ENCODE measurements around the gene ZNF536.

ZNF536 gene

DNA sequence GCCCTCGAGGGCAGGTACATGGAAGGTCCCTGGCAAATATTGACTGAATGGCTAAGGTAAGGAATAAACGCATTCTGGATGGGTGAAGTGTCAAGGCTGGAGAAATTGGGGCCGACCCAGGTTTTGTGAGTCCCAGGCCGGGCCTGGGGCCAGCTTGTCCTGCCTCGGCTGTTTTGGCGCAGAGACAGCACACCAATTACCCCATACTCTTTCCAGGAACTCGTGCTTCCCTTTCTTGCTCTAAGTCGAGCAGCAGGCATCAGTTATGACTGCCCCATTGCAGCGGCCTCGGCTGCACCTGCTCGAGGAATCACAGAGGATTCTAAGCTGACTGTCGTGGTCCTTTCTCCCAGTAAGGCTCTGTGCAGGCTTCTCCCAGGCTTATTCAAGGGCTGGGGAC lies 67.1 kb downstream of the ZNF536 start:
- H3K27me3 ChIP-seq (replicated peaks; ENCODE audit: insufficient read depth, low read length), result peaks cover 28% of the 10 kb centered on the region
- no peak overlapping the region for H3K9ac ChIP-seq (ENCODE audit: low read length)
- H3K4me3 ChIP-seq (ENCODE audit: low read length), result no peak overlapping the region
- H2AFZ ChIP-seq (ENCODE audit: low read length), result no peak overlapping the region
- H3K4me1 ChIP-seq (ENCODE audit: low read length), result no peaks in the 10 kb centered on the region
- no peak overlapping the region for H3K4me2 ChIP-seq (ENCODE audit: low read depth, low read length)
- no peaks in the 10 kb centered on the region for H4K20me1 ChIP-seq (ENCODE audit: insufficient read depth, low read length)
- no peaks in the 10 kb centered on the region for H3K79me2 ChIP-seq (ENCODE audit: low read length)
- no peak for TF ChIP-seq CTCF (IDR thresholded peaks at IDR 0.05; ENCODE audit: low read length)
- no peak for TF ChIP-seq EZH2 (optimal IDR thresholded peaks at IDR 0.05; ENCODE audit: low read depth, low read length)
- no peak for TF ChIP-seq EZH2phosphoT487 (IDR thresholded peaks at IDR 0.05; ENCODE audit: low read length)
- H3K9me2 ChIP-seq (replicated peaks; ENCODE audit: insufficient read depth, low read length), result no peaks in the 10 kb centered on the region
- DNase-seq, result no peak
- H3K27ac ChIP-seq (ENCODE audit: low read length), result no peak overlapping the region
- no peaks in the 10 kb centered on the region for H3F3A ChIP-seq (ENCODE audit: insufficient read depth, low read length)
- H3K36me3 ChIP-seq (replicated peaks; ENCODE audit: insufficient read depth, low read length), result no peaks in the 10 kb centered on the region
- no peaks in the 10 kb centered on the region for H3K9me3 ChIP-seq (replicated peaks; ENCODE audit: insufficient read depth, low read length)

DNA sequence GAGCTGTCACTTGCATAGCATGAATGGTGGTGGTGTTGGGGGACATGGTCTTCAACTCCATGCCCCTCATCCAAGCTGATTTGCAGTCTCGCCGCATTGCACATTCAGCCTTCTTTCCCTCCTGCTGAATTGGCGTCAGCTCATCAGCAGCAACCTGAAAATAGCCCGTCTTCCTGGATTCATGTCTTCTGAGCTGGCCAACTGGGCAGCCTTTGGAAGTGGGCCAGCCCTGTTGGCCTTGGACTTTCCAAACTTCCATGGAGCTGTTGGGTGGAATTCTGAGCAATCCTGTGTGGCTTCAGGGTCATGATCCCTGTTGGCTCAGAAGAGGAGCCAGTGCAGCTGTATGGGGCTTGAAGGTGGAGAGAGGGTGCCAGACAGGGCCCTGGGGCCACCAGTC lies 68.8 kb downstream of the ZNF536 start:
- H4K20me1 ChIP-seq (ENCODE audit: insufficient read depth, low read length), result no peaks in the 10 kb centered on the region
- no peaks in the 10 kb centered on the region for H3K9me2 ChIP-seq (replicated peaks; ENCODE audit: insufficient read depth, low read length)
- peaks cover 32% of the 10 kb centered on the region for H3K27me3 ChIP-seq (replicated peaks; ENCODE audit: insufficient read depth, low read length)
- no peak overlapping the region for H3K27ac ChIP-seq (ENCODE audit: low read length)
- H3K4me2 ChIP-seq (ENCODE audit: low read depth, low read length), result no peak overlapping the region
- no peak overlapping the region for H3K9ac ChIP-seq (ENCODE audit: low read length)
- no peaks in the 10 kb centered on the region for H3K36me3 ChIP-seq (replicated peaks; ENCODE audit: insufficient read depth, low read length)
- H3K4me1 ChIP-seq (ENCODE audit: low read length), result no peaks in the 10 kb centered on the region
- no peaks in the 10 kb centered on the region for H3K79me2 ChIP-seq (ENCODE audit: low read length)
- no peaks in the 10 kb centered on the region for H3K9me3 ChIP-seq (replicated peaks; ENCODE audit: insufficient read depth, low read length)
- H3K4me3 ChIP-seq (ENCODE audit: low read length), result no peak overlapping the region
- DNase-seq, result no peak
- no peak overlapping the region for H2AFZ ChIP-seq (ENCODE audit: low read length)
- H3F3A ChIP-seq (ENCODE audit: insufficient read depth, low read length), result no peaks in the 10 kb centered on the region
- TF ChIP-seq CTCF (IDR thresholded peaks at IDR 0.05; ENCODE audit: low read length), result no peak
- no peak for TF ChIP-seq EZH2 (optimal IDR thresholded peaks at IDR 0.05; ENCODE audit: low read depth, low read length)
- no peak for TF ChIP-seq EZH2phosphoT487 (IDR thresholded peaks at IDR 0.05; ENCODE audit: low read length)

- Histone ChIP-seq H3K79me2 (ENCODE audit: low read length) (no peaks in the 10 kb centered on the region), H3K4me1 (ENCODE audit: low read length) (no peaks in the 10 kb centered on the region), H2AFZ (ENCODE audit: low read length) (no peak overlapping the region)
Observed at GRCh38 chr19:30442674-30443073, 70.5 kb downstream of the ZNF536 start.

More at GRCh38 chr19:30442674-30443073, 70.5 kb downstream of the ZNF536 start:
- Histone ChIP-seq H3K9me2 (replicated peaks; ENCODE audit: insufficient read depth, low read length) (no peaks in the 10 kb centered on the region), H3K27ac (ENCODE audit: low read length) (no peak overlapping the region), H3K9ac (ENCODE audit: low read length) (no peak overlapping the region), H3K9me3 (replicated peaks; ENCODE audit: insufficient read depth, low read length) (no peaks in the 10 kb centered on the region), H3F3A (ENCODE audit: insufficient read depth, low read length) (no peaks in the 10 kb centered on the region), H4K20me1 (ENCODE audit: insufficient read depth, low read length) (no peaks in the 10 kb centered on the region), H3K27me3 (replicated peaks; ENCODE audit: insufficient read depth, low read length) (peaks cover 45% of the 10 kb centered on the region), H3K4me2 (ENCODE audit: low read depth, low read length) (no peak overlapping the region), H3K4me3 (ENCODE audit: low read length) (no peak overlapping the region), H3K36me3 (replicated peaks; ENCODE audit: insufficient read depth, low read length) (no peaks in the 10 kb centered on the region)
- TF ChIP-seq EZH2 (optimal IDR thresholded peaks at IDR 0.05; ENCODE audit: low read depth, low read length), result no peak
- TF ChIP-seq CTCF (IDR thresholded peaks at IDR 0.05; ENCODE audit: low read length), result no peak
- no peak for TF ChIP-seq EZH2phosphoT487 (IDR thresholded peaks at IDR 0.05; ENCODE audit: low read length)
- no peak for DNase-seq
